ENCODE data around the gene GJD4. TPM values are rescaled to one million over a fixed set of nuclear protein-coding genes. Genes with fewer than 3 reads are reported as not detected.

GJD4 gene
- total and polyA plus RNA-seq, 10 of the 15 experiments (the other 5 are each of a cell fraction or from before 2014, with no cell fraction given), result not detected

- TF ChIP-seq ATF3 (IDR thresholded peaks at IDR 0.05; ENCODE audit: borderline replicate concordance, extremely low read depth, low read depth, low read length), result no peak
- TF ChIP-seq BCLAF1 (IDR thresholded peaks at IDR 0.05), result no peak
- no peak for TF ChIP-seq CHD2 (IDR thresholded peaks at IDR 0.05; ENCODE audit: borderline replicate concordance, low read depth, low read length)
- TF ChIP-seq IRF5 (IDR thresholded peaks at IDR 0.05; ENCODE audit: borderline replicate concordance), result no peak
- no peak for TF ChIP-seq SUZ12 (IDR thresholded peaks at IDR 0.05; ENCODE audit: unreplicated experiment)
- TF ChIP-seq ZNF217 (IDR thresholded peaks at IDR 0.05), result no peak
- no peak for TF ChIP-seq ZBTB11 (CRISPR knock-in tag; IDR thresholded peaks at IDR 0.05)
- TF ChIP-seq PBX3 (IDR thresholded peaks at IDR 0.05; ENCODE audit: insufficient replicate concordance, low read depth, low read length), result no peak
- no peak for TF ChIP-seq RB1 (IDR thresholded peaks at IDR 0.05; ENCODE audit: borderline replicate concordance)
- TF ChIP-seq CBFB (IDR thresholded peaks at IDR 0.05; ENCODE audit: low read depth), result no peak
- no peak for TF ChIP-seq GABPA (IDR thresholded peaks at IDR 0.05; ENCODE audit: low read depth)
- no peak for TF ChIP-seq MXI1 (IDR thresholded peaks at IDR 0.05; ENCODE audit: low read depth, low read length)
Observed at GRCh38 chr10:35650894-35651293, 45.8 kb downstream of the GJD4 start (continued).
